ENCODE data around the gene STX5.
"Not testable (repeated sequence)": the region's sequence is repeated elsewhere in the genome, so short reads cannot be mapped to it uniquely, and the experiment has no call there.

Gene STX5

GRCh38 chr11:62832336-62833234, 734 bp upstream of the STX5 start, which contains the start of gene TEX54:
TSS of gene TEX54 (minus strand) at chr11:62832841.
- no peak for DNase-seq (ENCODE audit: low read depth in 2 of 2)

- no peak for DNase-seq (ENCODE audit: low read depth in 2 of 2)
These were observed 839 bp downstream of the STX5 start for GRCh38 chr11:62830904-62831519.

GRCh38 chr11:62828130-62828529, 3.7 kb downstream of the STX5 start:
- not testable (repeated sequence) for DNase-seq (ENCODE audit: low read depth in 2 of 2)

- DNase-seq (ENCODE audit: low read depth in 2 of 2), result no peak
These were observed 8.2 kb downstream of the STX5 start for GRCh38 chr11:62823677-62824076.

GRCh38 chr11:62817129-62817528, 14.7 kb downstream of the STX5 start:
- DNase-seq (ENCODE audit: low read depth in 2 of 2), result no peak

- no peak for DNase-seq (ENCODE audit: low read depth in 2 of 2)
These were observed 15.3 kb downstream of the STX5 start for GRCh38 chr11:62816557-62816956.

GRCh38 chr11:62811659-62812058, 20.2 kb downstream of the STX5 start:
- DNase-seq (ENCODE audit: low read depth in 2 of 2), result no peak

GRCh38 chr11:62810748-62811147, 21.1 kb downstream of the STX5 start:
- no peak for DNase-seq (ENCODE audit: low read depth in 2 of 2)

- no peak for DNase-seq (ENCODE audit: low read depth in 2 of 2)
These were observed 25.2 kb downstream of the STX5 start for GRCh38 chr11:62806611-62807121.

- DNase-seq (ENCODE audit: low read depth in 2 of 2), result no peak
These were observed 25.9 kb downstream of the STX5 start for GRCh38 chr11:62805961-62806441.

GRCh38 chr11:62805076-62805892, 26.6 kb downstream of the STX5 start, which contains the start of gene NXF1:
TSS of gene NXF1 (minus strand) at chr11:62805440. CDS start at chr11:62805356, 84 bp downstream.
- DNase-seq (ENCODE audit: low read depth in 2 of 2), result peak; percentile 92 to 97

- no peak for DNase-seq (ENCODE audit: low read depth in 2 of 2)
These were observed 27.4 kb downstream of the STX5 start for GRCh38 chr11:62804310-62805075.

- no peak for DNase-seq (ENCODE audit: low read depth in 2 of 2)
These were observed 30.8 kb downstream of the STX5 start for GRCh38 chr11:62801071-62801470.

GRCh38 chr11:62799486-62799885, 32.4 kb downstream of the STX5 start:
- no peak for DNase-seq (ENCODE audit: low read depth in 2 of 2)

- no peak for DNase-seq (ENCODE audit: low read depth in 2 of 2)
These were observed 35.6 kb downstream of the STX5 start for GRCh38 chr11:62796281-62796680.

- no peak for DNase-seq (ENCODE audit: low read depth in 2 of 2)
These were observed 37.6 kb downstream of the STX5 start for GRCh38 chr11:62794201-62794775.

GRCh38 chr11:62792202-62792575, 39.7 kb downstream of the STX5 start:
- no peak for DNase-seq (ENCODE audit: low read depth in 2 of 2)

- peak; percentile 87 to 88 for DNase-seq (ENCODE audit: low read depth in 2 of 2)
These were observed 40.2 kb downstream of the STX5 start, which contains the start of gene TMEM223 for GRCh38 chr11:62791501-62792201. TSS of gene TMEM223 (minus strand) at chr11:62792006. CDS start at chr11:62791994, 12 bp downstream.

- DNase-seq (ENCODE audit: low read depth in 2 of 2), result no peak
These were observed 42.3 kb downstream of the STX5 start for GRCh38 chr11:62789576-62789975.

- no peak for DNase-seq (ENCODE audit: low read depth in 2 of 2)
These were observed 42.9 kb downstream of the STX5 start for GRCh38 chr11:62788991-62789390.

Measured in stimulated activated CD8-positive, alpha-beta memory T cell treated with anti-CD3 and anti-CD28 coated beads, Interleukin-2, amount 100 ng/mL, for 48 hours (primary cell).